GM12878 (cell line): ENCODE measurements around the gene ADAM33. TPM values are rescaled to one million over a fixed set of nuclear protein-coding genes. Genes with fewer than 3 reads are reported as not detected.

ENCODE experiments used
- ATAC-seq: fragments of 200-7000 bp; cut with Tn5 transposase; 3 replicates; pipeline ENCODE4 v1.9.1; 2020; ENCODE audit warnings: mild to moderate bottlenecking, moderate library complexity
- BruUV-seq: library from RNA; stranded (reverse); fragments of 400-500 nt; replicated peaks from 2 replicates; lab custom pipeline; 2021; lab: Mats Ljungman, UMichigan
- CTCF ChIA-PET: fragments of 300-600 bp; sonication (Branson Sonifier 250); formaldehyde crosslinking; extraction: SDS; loops from one replicate; lab custom pipeline; 2021; ENCODE audit warnings: inconsistent platforms; lab: Yijun Ruan, JAX
- POLR2A ChIA-PET: fragments of 350-600 bp; formaldehyde crosslinking; extraction: SDS; loops from one replicate; lab custom pipeline; 2021; ENCODE audit warnings: inconsistent platforms; lab: Charles Lee
- RAD21 ChIA-PET: fragments of 300-600 bp; sonication (Branson Sonifier 250); formaldehyde crosslinking; loops from one replicate; lab custom pipeline; 2023; ENCODE audit warnings: antibody characterized with exemption; ENCODE audit not compliant: unreplicated experiment; lab: Charles Lee
- SMC1A ChIA-PET: fragments of 300-600 bp; sonication (Branson Sonifier 250); formaldehyde crosslinking; loops from one replicate; lab custom pipeline; 2023; ENCODE audit not compliant: unreplicated experiment, uncharacterized antibody; lab: Charles Lee
- DNase-seq: peaks from one replicate; pipeline ENCODE4 v3.0.0-alpha.2; 2011; ENCODE audit warnings: low read depth, low spot score
- FAIRE-seq: peaks from 3 replicates; lab custom pipeline; 2011; peaks lifted over from hg19 to GRCh38; lab: Jason Lieb, UNC
- H2AFZ ChIP-seq: 2 replicates; pipeline ENCODE4 v1.6.0; 2011; ENCODE audit warnings: low read depth, low read length, control low read depth; ENCODE audit not compliant: control insufficient read depth
- H3K27ac ChIP-seq: 2 replicates; pipeline ENCODE4 v1.5.1; 2011; ENCODE audit warnings: control low read depth; ENCODE audit not compliant: control insufficient read depth, insufficient read depth
- H3K27me3 ChIP-seq, 2 experiments: replicated peaks in 1 of 2; 2 replicates each; pipeline versions ENCODE4 v1.6.0 to v1.6.1; 2011; ENCODE audit warnings: low read length in 1 of 2; ENCODE audit not compliant: control insufficient read depth in 2 of 2, insufficient read depth in 2 of 2
- H3K36me3 ChIP-seq, 2 experiments: 2 replicates each; pipeline ENCODE4 v1.5.1; 2011; ENCODE audit warnings: low read length in 1 of 2; ENCODE audit not compliant: control insufficient read depth in 2 of 2, insufficient read depth in 2 of 2
- H3K4me1 ChIP-seq: 2 replicates; pipeline ENCODE4 v1.6.1; 2011; ENCODE audit warnings: mild to moderate bottlenecking, low read length, moderate library complexity, mixed read lengths; ENCODE audit not compliant: control insufficient read depth, insufficient read depth
- H3K4me2 ChIP-seq: 2 replicates; pipeline ENCODE4 v1.6.0; 2011; ENCODE audit warnings: control low read depth; ENCODE audit not compliant: control insufficient read depth, insufficient read depth
- H3K4me3 ChIP-seq: fragments of 200-600 bp; sonication (generic); 2 replicates; pipeline ENCODE4 v1.5.1; 2016
- H3K79me2 ChIP-seq: 2 replicates; pipeline ENCODE4 v1.6.0; 2011; ENCODE audit warnings: low read length; ENCODE audit not compliant: control insufficient read depth, insufficient read depth
- H3K9ac ChIP-seq: 2 replicates; pipeline ENCODE4 v1.8.0; 2011; ENCODE audit warnings: low read length, control low read depth, mixed read lengths; ENCODE audit not compliant: control insufficient read depth, insufficient read depth
- H3K9me3 ChIP-seq: replicated peaks from 3 replicates; pipeline ENCODE4 v1.5.1; 2011; ENCODE audit warnings: mild to moderate bottlenecking, low read length; ENCODE audit not compliant: control insufficient read depth, insufficient read depth
- H4K20me1 ChIP-seq: 2 replicates; pipeline ENCODE4 v1.6.0; 2011; ENCODE audit not compliant: control insufficient read depth, insufficient read depth
- ASH2L ChIP-seq: fragments of 300-600, 200-600 bp; sonication (generic); IDR thresholded peaks from 2 replicates; pipeline ENCODE4 v1.6.1; 2017; ENCODE audit warnings: low read depth, mild to moderate bottlenecking, borderline replicate concordance
- BCL11A ChIP-seq: IDR thresholded peaks from 2 replicates; pipeline ENCODE4 v1.6.1; 2011; ENCODE audit warnings: low read depth, low read length
- EZH2 ChIP-seq: IDR thresholded peaks from 2 replicates; pipeline ENCODE4 v1.6.1; 2012; ENCODE audit warnings: low read depth, mild to moderate bottlenecking, control low read depth, inconsistent platforms, low read length, borderline replicate concordance; ENCODE audit not compliant: control insufficient read depth
- HDAC6 ChIP-seq: fragments of 200-600 bp; sonication (generic); IDR thresholded peaks from one replicate; pipeline ENCODE4 v1.8.0; 2017; ENCODE audit warnings: antibody characterized with exemption; ENCODE audit not compliant: unreplicated experiment
- NFIC ChIP-seq: IDR thresholded peaks from 2 replicates; pipeline ENCODE4 v1.6.1; 2012; ENCODE audit warnings: low read depth, mild to moderate bottlenecking, inconsistent platforms, low read length, moderate library complexity
- NFYB ChIP-seq: IDR thresholded peaks from 2 replicates; pipeline ENCODE4 v1.6.1; 2011; ENCODE audit warnings: low read depth, mild to moderate bottlenecking, low read length, improper control_type of control experiment, moderate library complexity; ENCODE audit not compliant: insufficient read depth
- NR2C2 ChIP-seq: IDR thresholded peaks from 2 replicates; pipeline ENCODE4 v1.6.1; 2011; ENCODE audit warnings: borderline replicate concordance, low read depth; ENCODE audit not compliant: control insufficient read depth, insufficient read length
- POLR2AphosphoS5 ChIP-seq: IDR thresholded peaks from 2 replicates; pipeline ENCODE4 v1.6.1; 2011; ENCODE audit warnings: mild to moderate bottlenecking, low read length, inconsistent platforms
- PRDM15 ChIP-seq: fragments of 450-650 bp; formaldehyde crosslinking; IDR thresholded peaks from 2 replicates; pipeline ENCODE4 v1.4.0; 2020; ENCODE audit warnings: mild to moderate bottlenecking, moderate library complexity
- TBL1XR1 ChIP-seq: IDR thresholded peaks from 2 replicates; pipeline ENCODE4 v1.6.1; 2012; ENCODE audit warnings: low read depth, low read length, improper control_type of control experiment
- ZNF217 ChIP-seq: fragments of 450-650 bp; IDR thresholded peaks from 2 replicates; pipeline ENCODE4 v1.6.1; 2017; ENCODE audit warnings: antibody characterized with exemption, mild to moderate bottlenecking
- WGBS: methylation state at CpG from one replicate; pipeline ENCODE4 v1.1.6; 2016; ENCODE audit warnings: low lambda C conversion rate; ENCODE audit not compliant: insufficient replicate concordance, insufficient coverage; ENCODE audit errors: missing lambda C conversion rate; 5-methylcytosine and 5-hydroxymethylcytosine counted together
- in situ Hi-C: fragments of 300-500 bp; cut with MboI; formaldehyde crosslinking; loops from 9 replicates; pipeline ENCODE4 v1.14.3; 2018; ENCODE audit warnings: mixed read lengths
- intact Hi-C: fragments of 100-400 bp; cut with micrococcal nuclease; formaldehyde crosslinking; loops from one replicate; pipeline ENCODE4 v1.14.2; 2022; ENCODE audit not compliant: unreplicated experiment
- polyA plus RNA-seq, 11 experiments: library from polyadenylated mRNA; depleted of rRNA in 4 of 11; unstranded in 6 of 11; stranded (reverse) in 5 of 11; fragments of >200 nt; fragmentation: Nextera tagmentation in 4 of 11; fragmentation: Illumina TruSeq in 1 of 11; extraction: Ambion mirVana in 4 of 11; extraction: Trizol in 1 of 11; gene quantifications; 1 replicate in 1 of 11; 2 replicates in 10 of 11; pipeline versions ENCODE4 v1.2.1 to v1.2.3, GENCODE V29; 2011 to 2016; ENCODE audit warnings: inconsistent platforms in 2 of 11, missing spikeins in 2 of 11, low read depth in 1 of 11
- total RNA-seq, 4 experiments: library from RNA; depleted of rRNA in 3 of 4; stranded (reverse); fragments of >200 nt in 3 of 4; fragmentation: Illumina TruSeq in 1 of 4; extraction: Trizol in 1 of 4; gene quantifications; 2 replicates each; pipeline versions ENCODE4 v1.2.1 to v1.2.3, GENCODE V29; 2013 to 2021
- TF ChIP-seq, protein P1 (sequence below): fragments of 450-650 bp; IDR thresholded peaks from 2 replicates; pipeline ENCODE4 v1.6.1; 2017; ENCODE audit warnings: mild to moderate bottlenecking, low read depth, inconsistent platforms; ENCODE audit not compliant: poor library complexity, severe bottlenecking
- TF ChIP-seq, protein P2 (sequence below): IDR thresholded peaks from 2 replicates; pipeline ENCODE4 v1.6.1; 2011; ENCODE audit warnings: low read depth, low read length, improper control_type of control experiment, borderline replicate concordance

Gene ADAM33
- total and polyA plus RNA-seq, 10 of the 15 experiments (the other 5 are each of a cell fraction or from before 2014, with no cell fraction given): not detected

DNA sequence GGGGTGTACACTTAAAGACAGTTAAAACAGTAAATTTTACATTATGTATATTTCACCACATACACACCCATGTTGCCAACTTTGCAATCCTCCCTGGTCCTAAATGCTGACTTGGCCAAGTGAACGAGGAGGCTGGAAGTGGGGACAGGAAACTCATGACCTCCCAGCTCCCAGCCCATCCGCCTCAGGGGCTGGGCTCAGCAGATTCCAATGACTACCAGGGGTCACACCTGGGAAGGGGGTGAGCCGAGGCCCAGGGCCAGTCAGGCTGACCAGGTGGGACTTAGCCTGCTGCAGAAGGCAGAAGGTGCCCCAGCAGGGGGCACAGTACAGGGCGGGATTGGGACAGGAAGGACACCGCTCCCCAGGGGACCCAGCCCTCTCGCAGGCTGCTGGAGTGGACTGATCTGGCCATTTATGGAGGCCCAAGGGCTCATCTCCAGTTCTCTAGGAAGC lies 28.2 kb upstream of the ADAM33 start:
- H3K36me3 ChIP-seq: no peaks in the 10 kb centered on the region
- DNase-seq (no peak), ATAC-seq (peak; percentile 34; the same call in 2 of the 3 replicates), FAIRE-seq (no peak)
- ChIA-PET POLR2A (interaction anchor here (0.9 kb wide), 1 partner anchor 147 kb away, joined by 3 read pairs; no protein-coding TSS in a partner anchor), SMC1A (interaction anchor here (0.5 to 2.4 kb wide), 3 partner anchors 33 to 162 kb away, joined by 3 to 22 read pairs (median 8); no protein-coding TSS in a partner anchor), CTCF (interaction anchor here (0.6 to 3.8 kb wide), 20 partner anchors 10 to 1628 kb away, joined by 3 to 51 read pairs (median 6); partner anchors contain the start of gene ADISSP), RAD21 (interaction anchor here (0.9 to 2.4 kb wide), 3 partner anchors 33 to 147 kb away, joined by 3 to 14 read pairs (median 13); no protein-coding TSS in a partner anchor)
- in situ Hi-C loops: no loop called here
- H4K20me1 ChIP-seq: no peaks in the 10 kb centered on the region
- intact Hi-C loops: loop anchor here (1.0 to 10.0 kb wide), 3 partner anchors 34 to 493 kb away; no protein-coding TSS in a partner anchor
- H3K79me2 ChIP-seq: no peaks in the 10 kb centered on the region
- no peak overlapping the region for H2AFZ ChIP-seq
- no peaks in the 10 kb centered on the region for H3K9me3 ChIP-seq
- no peak overlapping the region for H3K4me3 ChIP-seq
- H3K27me3 ChIP-seq: peaks cover 0 to 2% of the 10 kb centered on the region in 2 experiments; a peak in 2 of 4 replicates
- peaks cover 5% of the 10 kb centered on the region for H3K4me1 ChIP-seq
- 23% methylated on average over 6 of the region's 6 CpGs for WGBS
- no peak overlapping the region for H3K4me2 ChIP-seq
- BruUV-seq: no TSS peak
- no peak overlapping the region for H3K27ac ChIP-seq
- no peak overlapping the region for H3K9ac ChIP-seq
- no peak for TF ChIP-seq NR2C2
- no peak for TF ChIP-seq PRDM15
- TF ChIP-seq, protein P1, sequence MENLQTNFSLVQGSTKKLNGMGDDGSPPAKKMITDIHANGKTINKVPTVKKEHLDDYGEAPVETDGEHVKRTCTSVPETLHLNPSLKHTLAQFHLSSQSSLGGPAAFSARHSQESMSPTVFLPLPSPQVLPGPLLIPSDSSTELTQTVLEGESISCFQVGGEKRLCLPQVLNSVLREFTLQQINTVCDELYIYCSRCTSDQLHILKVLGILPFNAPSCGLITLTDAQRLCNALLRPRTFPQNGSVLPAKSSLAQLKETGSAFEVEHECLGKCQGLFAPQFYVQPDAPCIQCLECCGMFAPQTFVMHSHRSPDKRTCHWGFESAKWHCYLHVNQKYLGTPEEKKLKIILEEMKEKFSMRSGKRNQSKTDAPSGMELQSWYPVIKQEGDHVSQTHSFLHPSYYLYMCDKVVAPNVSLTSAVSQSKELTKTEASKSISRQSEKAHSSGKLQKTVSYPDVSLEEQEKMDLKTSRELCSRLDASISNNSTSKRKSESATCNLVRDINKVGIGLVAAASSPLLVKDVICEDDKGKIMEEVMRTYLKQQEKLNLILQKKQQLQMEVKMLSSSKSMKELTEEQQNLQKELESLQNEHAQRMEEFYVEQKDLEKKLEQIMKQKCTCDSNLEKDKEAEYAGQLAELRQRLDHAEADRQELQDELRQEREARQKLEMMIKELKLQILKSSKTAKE: no peak
- TF ChIP-seq NFIC: no peak
- no peak for TF ChIP-seq EZH2
- TF ChIP-seq, protein P2, sequence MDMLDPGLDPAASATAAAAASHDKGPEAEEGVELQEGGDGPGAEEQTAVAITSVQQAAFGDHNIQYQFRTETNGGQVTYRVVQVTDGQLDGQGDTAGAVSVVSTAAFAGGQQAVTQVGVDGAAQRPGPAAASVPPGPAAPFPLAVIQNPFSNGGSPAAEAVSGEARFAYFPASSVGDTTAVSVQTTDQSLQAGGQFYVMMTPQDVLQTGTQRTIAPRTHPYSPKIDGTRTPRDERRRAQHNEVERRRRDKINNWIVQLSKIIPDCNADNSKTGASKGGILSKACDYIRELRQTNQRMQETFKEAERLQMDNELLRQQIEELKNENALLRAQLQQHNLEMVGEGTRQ: no peak
- TF ChIP-seq ASH2L: no peak
- no peak for TF ChIP-seq POLR2AphosphoS5
- no peak for TF ChIP-seq TBL1XR1
- TF ChIP-seq ZNF217: no peak
- no peak for TF ChIP-seq BCL11A
- no peak for TF ChIP-seq HDAC6
- TF ChIP-seq NFYB: no peak
